ENCODE data around the gene PPP1R12B. TPM values are rescaled to one million over a fixed set of nuclear protein-coding genes. Genes with fewer than 3 reads are reported as not detected.
"Not testable (repeated sequence)": the region's sequence is repeated elsewhere in the genome, so short reads cannot be mapped to it uniquely, and the experiment has no call there.

The PPP1R12B gene
- total RNA-seq, 4 donors from 2014 or later, result 68.1 to 153 (median 116) TPM

DNA sequence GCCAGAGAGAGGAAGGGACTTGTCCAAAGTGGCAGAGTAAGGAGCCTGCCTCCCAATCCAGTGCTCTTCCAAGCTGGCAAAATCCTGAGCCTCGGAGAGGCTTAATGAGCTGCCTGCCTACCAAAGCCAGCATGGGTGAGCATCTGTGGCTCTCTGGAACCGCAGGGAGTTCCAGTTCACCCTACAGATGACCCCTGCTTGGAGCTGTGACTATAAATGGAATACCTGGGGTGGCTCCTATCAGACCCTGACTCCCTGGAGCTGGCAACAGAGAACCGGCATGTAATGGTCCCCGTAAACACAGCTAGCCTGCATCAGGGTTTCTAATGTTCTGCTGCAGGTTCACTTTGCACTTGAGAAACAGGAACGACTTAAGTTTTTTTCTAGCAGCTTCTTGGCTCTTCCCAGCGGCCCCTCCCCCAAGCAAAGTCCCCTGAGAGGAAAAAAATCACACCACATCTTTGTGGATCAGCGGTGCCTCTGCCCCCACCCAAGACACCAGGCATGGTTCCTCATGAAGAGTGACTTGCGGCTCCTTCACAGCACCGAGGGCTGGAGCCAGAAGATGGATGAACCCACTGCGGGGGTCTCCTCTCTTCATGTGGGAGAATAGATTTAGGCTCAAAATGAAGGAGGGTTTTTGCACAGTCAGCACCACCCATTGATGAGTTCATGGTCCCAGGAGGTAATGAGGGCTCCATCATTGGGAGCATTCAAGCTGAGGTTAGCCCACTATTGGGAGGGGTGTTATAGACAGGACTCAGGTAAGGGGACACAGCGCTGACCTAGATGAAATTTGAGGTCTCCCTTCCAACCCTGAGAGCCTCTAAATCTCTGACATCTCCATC is 282.8 kb downstream of the PPP1R12B start:
- TF ChIP-seq, protein P1, sequence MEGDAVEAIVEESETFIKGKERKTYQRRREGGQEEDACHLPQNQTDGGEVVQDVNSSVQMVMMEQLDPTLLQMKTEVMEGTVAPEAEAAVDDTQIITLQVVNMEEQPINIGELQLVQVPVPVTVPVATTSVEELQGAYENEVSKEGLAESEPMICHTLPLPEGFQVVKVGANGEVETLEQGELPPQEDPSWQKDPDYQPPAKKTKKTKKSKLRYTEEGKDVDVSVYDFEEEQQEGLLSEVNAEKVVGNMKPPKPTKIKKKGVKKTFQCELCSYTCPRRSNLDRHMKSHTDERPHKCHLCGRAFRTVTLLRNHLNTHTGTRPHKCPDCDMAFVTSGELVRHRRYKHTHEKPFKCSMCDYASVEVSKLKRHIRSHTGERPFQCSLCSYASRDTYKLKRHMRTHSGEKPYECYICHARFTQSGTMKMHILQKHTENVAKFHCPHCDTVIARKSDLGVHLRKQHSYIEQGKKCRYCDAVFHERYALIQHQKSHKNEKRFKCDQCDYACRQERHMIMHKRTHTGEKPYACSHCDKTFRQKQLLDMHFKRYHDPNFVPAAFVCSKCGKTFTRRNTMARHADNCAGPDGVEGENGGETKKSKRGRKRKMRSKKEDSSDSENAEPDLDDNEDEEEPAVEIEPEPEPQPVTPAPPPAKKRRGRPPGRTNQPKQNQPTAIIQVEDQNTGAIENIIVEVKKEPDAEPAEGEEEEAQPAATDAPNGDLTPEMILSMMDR (IDR thresholded peaks at IDR 0.05), result no peak
- no peak for TF ChIP-seq POLR2A (IDR thresholded peaks at IDR 0.05)
- no peak for TF ChIP-seq EP300 (IDR thresholded peaks at IDR 0.05)
- DNase-seq (ENCODE audit: low spot score in 2 of 2), result no peak
- WGBS, 2 donors, result 54 to 61% methylated on average over 11 of the region's 11 CpGs
- Histone ChIP-seq H3K4me3 (no peak overlapping the region), H3K9me3 (no peaks in the 10 kb centered on the region), H3K27me3 (peaks cover 0 to 35% of the 10 kb centered on the region in 2 donors), H3K4me1 (peaks cover 0 to 5% (median 0%) of the 10 kb centered on the region in 4 donors), H3K27ac (no peak overlapping the region), H3K36me3 (no peaks in the 10 kb centered on the region)

DNA sequence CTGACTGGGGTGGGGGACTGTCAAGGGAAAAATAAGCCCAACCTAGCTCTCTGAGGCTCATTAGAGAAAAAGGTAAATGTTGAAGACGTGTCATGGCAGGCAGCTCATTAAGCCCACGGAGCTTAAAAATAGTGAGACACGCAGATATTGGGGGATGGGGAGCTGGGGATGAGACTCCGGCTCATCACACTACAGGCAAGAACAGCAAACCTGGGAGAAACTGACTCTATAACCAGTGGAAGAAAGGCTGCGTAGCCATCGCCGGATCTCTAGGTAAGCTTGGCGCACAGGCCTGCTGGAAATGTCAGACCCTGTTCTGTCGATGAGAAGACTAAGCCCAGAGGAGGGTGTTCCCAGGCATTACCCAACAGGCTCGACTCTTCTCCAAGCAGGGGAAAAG is 283.7 kb downstream of the PPP1R12B start:
- Histone ChIP-seq H3K4me3 (no peak overlapping the region), H3K36me3 (no peaks in the 10 kb centered on the region), H3K9me3 (no peaks in the 10 kb centered on the region), H3K27me3 (peaks cover 0 to 40% of the 10 kb centered on the region in 2 donors), H3K27ac (no peak overlapping the region), H3K4me1 (peaks cover 0 to 5% (median 0%) of the 10 kb centered on the region in 4 donors)
- TF ChIP-seq, protein P1 (IDR thresholded peaks at IDR 0.05), result no peak
- TF ChIP-seq POLR2A (IDR thresholded peaks at IDR 0.05) (no peak), EP300 (IDR thresholded peaks at IDR 0.05) (no peak)
- DNase-seq (ENCODE audit: low spot score in 2 of 2), result no peak
- WGBS, 2 donors, result 80 to 90% methylated on average over 10 of the region's 10 CpGs

DNA sequence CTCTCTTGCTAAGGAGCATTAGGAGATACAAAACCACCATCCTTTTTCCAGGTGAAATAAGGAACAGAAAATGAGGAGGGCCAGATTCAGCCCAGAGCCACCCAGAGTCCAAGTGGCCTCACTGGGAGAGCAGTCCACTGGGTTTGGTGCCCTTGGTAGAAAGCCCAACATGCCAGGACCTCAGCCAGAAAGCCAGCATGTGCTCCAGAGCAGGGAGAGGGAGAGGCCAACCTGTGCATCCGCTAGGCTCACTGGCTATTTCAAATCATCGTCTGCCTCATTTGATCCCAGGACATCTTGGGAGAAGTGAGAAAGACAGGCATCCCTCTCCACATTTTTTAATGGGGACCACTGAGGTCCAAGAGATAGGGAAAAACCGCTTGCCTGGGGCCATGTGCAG is 287.7 kb downstream of the PPP1R12B start:
- DNase-seq (ENCODE audit: low spot score in 2 of 2); H3K27ac ChIP-seq; H3K4me1 ChIP-seq; H3K36me3 ChIP-seq; H3K9me3 ChIP-seq; H3K4me3 ChIP-seq: not testable (repeated sequence)
- WGBS, 2 donors, result 55 to 61% methylated on average over 3 of the region's 3 CpGs
- peaks cover 0 to 62% of the 10 kb centered on the region in 2 donors for H3K27me3 ChIP-seq

DNA sequence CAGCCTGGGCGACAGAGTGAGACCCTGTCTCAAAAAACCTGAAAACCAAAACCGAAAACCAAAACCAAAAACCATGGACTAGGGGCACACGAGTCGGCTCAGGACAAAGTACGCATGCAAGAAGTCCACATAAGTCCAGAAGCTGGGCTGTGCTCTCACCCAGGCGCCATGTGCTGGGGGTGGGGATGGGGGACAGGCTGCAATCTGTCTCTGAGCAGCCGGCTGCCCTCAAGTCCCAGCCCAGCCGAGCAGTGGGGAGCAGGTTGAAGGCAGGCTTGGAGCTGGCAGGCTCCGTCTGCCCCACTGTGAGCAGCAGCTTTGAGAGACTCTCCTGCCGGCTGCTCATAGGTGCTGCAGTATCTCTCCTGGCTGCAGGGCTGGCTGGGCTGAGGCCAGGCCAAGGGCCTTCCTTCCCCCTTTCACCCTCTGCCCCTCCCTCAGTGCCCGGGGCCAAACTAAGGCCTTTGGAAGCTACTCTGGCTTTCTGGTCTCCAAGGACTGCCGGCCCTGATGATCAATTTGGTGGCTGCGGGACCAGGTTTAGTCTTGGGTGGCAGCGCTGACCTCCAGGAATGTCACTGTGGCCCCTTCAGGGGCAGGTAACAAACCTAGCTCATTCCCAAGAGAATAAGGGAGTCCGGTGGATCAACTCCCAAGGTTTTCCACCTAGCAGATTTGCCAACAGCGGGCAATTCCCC is 289.0 kb downstream of the PPP1R12B start:
- not testable (repeated sequence) for H3K4me1 ChIP-seq; H3K4me3 ChIP-seq; H3K9me3 ChIP-seq; DNase-seq (ENCODE audit: low spot score in 2 of 2); H3K27ac ChIP-seq; H3K36me3 ChIP-seq
- WGBS, 2 donors, result 73 to 81% methylated on average over 16 of the region's 16 CpGs
- H3K27me3 ChIP-seq, result peaks cover 0 to 66% of the 10 kb centered on the region in 2 donors

DNA sequence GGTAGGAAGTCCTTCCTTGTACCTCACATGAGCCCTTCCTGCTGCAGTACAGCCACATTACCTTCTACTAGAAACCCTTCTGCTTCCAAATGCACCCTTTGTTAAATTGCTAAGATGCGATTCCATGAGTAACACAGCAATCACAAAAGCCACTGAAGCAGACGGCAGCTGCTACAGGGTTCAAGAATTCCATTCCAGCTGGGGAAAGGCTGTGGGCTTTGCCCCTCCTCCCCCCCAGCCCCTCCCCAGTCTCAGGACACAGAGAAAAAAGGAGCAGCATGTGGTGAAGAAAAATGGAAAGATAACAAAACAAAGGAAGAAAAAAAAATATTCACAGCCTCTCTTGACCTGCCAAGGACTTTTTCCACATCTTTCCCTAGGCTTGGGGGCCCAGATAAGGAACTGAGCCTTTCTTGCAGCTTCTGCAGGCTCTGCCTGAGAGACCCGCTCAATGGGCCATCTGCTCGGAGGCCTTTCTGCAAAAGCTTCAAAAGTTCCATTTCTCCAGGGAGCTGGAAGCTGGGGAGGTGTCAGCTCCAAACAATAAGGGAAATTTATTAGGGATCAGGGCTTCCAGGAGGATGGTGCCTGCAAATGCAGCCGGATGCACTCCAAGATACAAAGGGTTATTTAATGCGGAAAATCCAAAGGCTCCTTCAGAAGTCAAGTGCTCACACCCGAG is 289.7 kb downstream of the PPP1R12B start:
- no peak for TF ChIP-seq EP300 (IDR thresholded peaks at IDR 0.05)
- TF ChIP-seq, protein P1 (IDR thresholded peaks at IDR 0.05), result no peak
- TF ChIP-seq POLR2A (IDR thresholded peaks at IDR 0.05), result no peak
- H3K4me1 ChIP-seq, result peaks cover 0 to 10% (median 9%) of the 10 kb centered on the region in 4 donors

DNA sequence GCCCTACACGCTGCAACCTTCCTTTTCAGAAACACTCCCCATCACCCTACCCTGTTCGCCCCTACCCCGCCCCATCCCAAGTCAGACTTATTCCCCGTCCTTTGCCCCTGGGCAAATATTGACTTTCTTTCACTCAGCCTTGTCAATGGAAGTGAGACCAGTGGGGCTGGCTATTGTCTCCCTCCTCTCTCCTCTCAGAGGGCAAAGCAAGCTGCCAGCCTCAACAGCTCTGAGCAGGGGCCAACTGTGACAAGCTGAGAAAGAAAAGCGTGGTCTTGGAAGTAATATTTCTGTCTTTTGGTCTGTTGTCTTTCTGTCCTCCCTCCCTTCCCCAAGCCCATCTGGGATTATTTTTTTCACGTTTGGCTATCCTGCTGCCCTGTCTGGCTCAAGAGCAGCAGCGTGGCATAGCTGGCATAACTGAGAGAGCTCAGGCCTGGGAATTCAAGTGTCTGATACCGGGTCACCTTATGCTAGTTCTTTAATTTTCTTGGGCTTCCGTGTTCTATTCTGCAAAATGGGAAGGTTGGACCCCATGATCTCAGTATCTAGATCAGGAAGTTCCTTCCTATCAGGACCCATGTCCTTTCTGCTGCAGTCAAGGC is 290.3 kb downstream of the PPP1R12B start:
- WGBS, 2 donors, result 67 to 74% methylated on average over 9 of the region's 9 CpGs
- Histone ChIP-seq H3K4me1 (peaks cover 0 to 17% (median 14%) of the 10 kb centered on the region in 4 donors), H3K27me3 (peaks cover 2 to 79% of the 10 kb centered on the region in 2 donors)
- not testable (repeated sequence) for H3K9me3 ChIP-seq; DNase-seq (ENCODE audit: low spot score in 2 of 2); H3K27ac ChIP-seq; H3K4me3 ChIP-seq; H3K36me3 ChIP-seq

More for the DNA sequence above, 289.7 kb downstream of the PPP1R12B start:
- DNase-seq (ENCODE audit: low spot score in 2 of 2), result no peak
- no peaks in the 10 kb centered on the region for H3K36me3 ChIP-seq
- 51 to 64% methylated on average over 7 of the region's 7 CpGs for WGBS, 2 donors
- H3K27me3 ChIP-seq, result peaks cover 2 to 73% of the 10 kb centered on the region in 2 donors
- no peak overlapping the region for H3K4me3 ChIP-seq
- H3K27ac ChIP-seq, result no peak overlapping the region
- H3K9me3 ChIP-seq, result no peaks in the 10 kb centered on the region
